Small intestine (tissue), 7 donors: ENCODE results near the gene KLHL1. TPM values are rescaled to one million over a fixed set of nuclear protein-coding genes. Genes with fewer than 3 reads are reported as not detected.

Experiments
- DNase-seq, 2 donors: peaks; one replicate each; pipeline versions ENCODE4 v3.0.0 to v3.0.0-alpha.2; 2013
- FAIRE-seq: peaks from 2 replicates; lab custom pipeline; 2012; peaks lifted over from hg19 to GRCh38; lab: Jason Lieb, UNC
- H3K27ac ChIP-seq, 3 donors: one replicate each; pipeline ENCODE4 v1.5.1; 2013; ENCODE audit warnings: low read length in 2 of 3, mild to moderate bottlenecking in 2 of 3, control low read depth in 1 of 3, inconsistent platforms in 1 of 3, low read depth in 1 of 3, moderate library complexity in 1 of 3
- H3K27me3 ChIP-seq, 3 donors: one replicate each; pipeline ENCODE4 v1.6.1; 2013; ENCODE audit warnings: low read length in 3 of 3, inconsistent platforms in 1 of 3; ENCODE audit not compliant: control insufficient read depth in 3 of 3, insufficient read depth in 3 of 3
- H3K36me3 ChIP-seq, 3 donors: one replicate each; pipeline ENCODE4 v1.6.1; 2013; ENCODE audit warnings: low read length in 3 of 3, inconsistent platforms in 1 of 3, low read depth in 1 of 3, mild to moderate bottlenecking in 1 of 3, moderate library complexity in 1 of 3; ENCODE audit not compliant: control insufficient read depth in 3 of 3, insufficient read depth in 2 of 3
- H3K4me1 ChIP-seq, 3 donors: one replicate each; pipeline ENCODE4 v1.6.1; 2013; ENCODE audit warnings: low read length in 2 of 3, inconsistent platforms in 1 of 3, low read depth in 1 of 3, mild to moderate bottlenecking in 1 of 3, moderate library complexity in 1 of 3; ENCODE audit not compliant: control insufficient read depth in 3 of 3, insufficient read depth in 2 of 3
- H3K4me3 ChIP-seq, 3 donors: one replicate each; pipeline ENCODE4 v1.5.1; 2013; ENCODE audit warnings: low read length in 3 of 3, control low read depth in 1 of 3, inconsistent platforms in 1 of 3, low read depth in 1 of 3, mild to moderate bottlenecking in 1 of 3, moderate library complexity in 1 of 3
- H3K9me3 ChIP-seq, 2 donors: one replicate each; pipeline ENCODE4 v1.6.1; 2013; ENCODE audit warnings: low read depth in 1 of 2, low read length in 1 of 2; ENCODE audit not compliant: control insufficient read depth in 2 of 2, insufficient read depth in 1 of 2
- WGBS, 3 donors: extraction: QIAGEN DNeasy Blood & Tissue Kit; methylation state at CpG; one replicate each; pipeline ENCODE4 v1.1.7; 2013; 5-methylcytosine and 5-hydroxymethylcytosine counted together
- polyA plus RNA-seq, 4 donors: library from polyadenylated mRNA; stranded (reverse) in 3 of 4; unstranded in 1 of 4; fragments of 200-250 nt in 3 of 4; fragments of 120-200 nt in 1 of 4; gene quantifications; one replicate each; pipeline versions ENCODE4 v1.2.1 to v1.2.3, GENCODE V29; 2013
- donor health status: healthy with polysubstance abuse.
- donor health status: control.
- donor health status: control.
- donor health status: Bipolar disorder and iron deficiency.
- donor health status: healthy.

Gene KLHL1
- polyA plus RNA-seq, 4 donors, result 0.04 to 0.06 TPM; not detected in 2

DNA sequence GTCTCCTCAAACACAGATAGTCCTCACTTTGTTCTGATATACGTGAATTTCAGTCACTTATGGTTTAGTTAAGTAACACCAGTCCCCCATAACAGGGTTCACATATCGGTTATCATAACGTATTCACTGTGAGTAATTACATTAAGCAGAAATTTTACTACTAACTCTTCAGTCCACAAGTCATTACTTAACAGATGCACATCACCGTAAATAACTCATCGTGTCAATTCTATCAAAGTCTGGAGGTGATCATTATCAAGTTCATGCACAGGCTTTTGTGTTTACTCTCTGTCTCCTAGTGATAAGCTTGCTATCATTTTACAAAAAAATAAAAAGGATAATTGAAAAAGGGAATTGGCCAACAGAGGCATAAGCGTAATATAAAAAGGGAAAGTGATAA is 288.1 kb downstream of the KLHL1 start:
- Histone ChIP-seq H3K27me3 (no peaks in the 10 kb centered on the region), H3K27ac (no peak overlapping the region), H3K36me3 (no peaks in the 10 kb centered on the region), H3K4me3 (no peak overlapping the region), H3K4me1 (no peaks in the 10 kb centered on the region), H3K9me3 (no peaks in the 10 kb centered on the region)
- WGBS, 3 donors, result 24 to 63% (median 38%) methylated on average over 6 of the region's 6 CpGs
- DNase-seq (no peak), FAIRE-seq (no peak)

DNA sequence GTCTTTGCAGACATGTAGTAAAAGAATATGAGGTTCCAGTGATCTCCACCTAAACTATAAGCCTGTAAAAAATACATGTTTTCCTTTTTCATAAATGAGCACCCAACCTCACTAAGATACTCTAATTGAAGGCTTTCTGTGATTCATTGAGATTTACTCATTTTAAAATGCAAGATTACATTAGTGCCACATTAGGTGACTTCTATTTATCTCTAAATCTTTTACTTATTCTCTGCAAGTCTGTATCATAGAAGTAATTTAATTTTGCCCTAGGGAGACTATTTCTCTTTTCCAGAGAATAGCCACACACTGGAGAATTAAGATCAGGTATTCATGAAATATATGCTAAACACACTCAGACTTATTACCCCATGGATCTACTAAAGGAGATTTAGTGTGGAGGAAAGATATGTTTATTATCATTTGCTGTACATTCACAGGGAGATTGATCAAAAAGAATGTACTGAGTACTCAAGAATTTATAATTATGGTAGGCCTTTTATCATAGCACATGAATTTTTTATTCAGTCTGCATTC is 290.9 kb downstream of the KLHL1 start:
- Histone ChIP-seq H3K36me3 (no peaks in the 10 kb centered on the region), H3K4me1 (no peaks in the 10 kb centered on the region), H3K27me3 (no peaks in the 10 kb centered on the region), H3K27ac (no peak overlapping the region), H3K9me3 (no peaks in the 10 kb centered on the region), H3K4me3 (no peak overlapping the region)
- DNase-seq (no peak), FAIRE-seq (no peak)

DNA sequence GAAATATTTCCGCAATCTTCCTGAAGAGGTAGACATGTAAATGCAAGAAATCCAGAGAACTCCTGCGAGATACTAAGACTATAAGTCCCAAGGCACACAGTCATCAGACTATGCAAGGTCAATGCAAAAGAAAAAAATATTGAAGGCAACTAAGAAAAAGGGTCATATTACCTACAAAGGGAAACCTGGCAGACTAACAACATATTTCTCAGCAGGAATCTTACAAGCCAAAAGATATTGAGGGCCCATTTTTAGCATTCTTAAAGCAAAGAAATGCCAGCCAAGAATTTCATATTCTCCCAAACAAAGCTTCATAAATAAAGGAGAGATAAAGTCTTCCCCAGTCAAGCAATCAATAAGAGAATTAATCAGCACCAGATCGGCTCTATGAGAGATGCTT is 299.1 kb downstream of the KLHL1 start:
- no peaks in the 10 kb centered on the region for H3K4me1 ChIP-seq
- no peak for FAIRE-seq
- H3K36me3 ChIP-seq, result no peaks in the 10 kb centered on the region
- H3K4me3 ChIP-seq, result no peak overlapping the region
- 68 to 77% (median 70%) methylated on average over 3 of the region's 3 CpGs for WGBS, 3 donors
- no peak overlapping the region for H3K27ac ChIP-seq
- DNase-seq, result no peak
- no peaks in the 10 kb centered on the region for H3K9me3 ChIP-seq
- no peaks in the 10 kb centered on the region for H3K27me3 ChIP-seq

DNA sequence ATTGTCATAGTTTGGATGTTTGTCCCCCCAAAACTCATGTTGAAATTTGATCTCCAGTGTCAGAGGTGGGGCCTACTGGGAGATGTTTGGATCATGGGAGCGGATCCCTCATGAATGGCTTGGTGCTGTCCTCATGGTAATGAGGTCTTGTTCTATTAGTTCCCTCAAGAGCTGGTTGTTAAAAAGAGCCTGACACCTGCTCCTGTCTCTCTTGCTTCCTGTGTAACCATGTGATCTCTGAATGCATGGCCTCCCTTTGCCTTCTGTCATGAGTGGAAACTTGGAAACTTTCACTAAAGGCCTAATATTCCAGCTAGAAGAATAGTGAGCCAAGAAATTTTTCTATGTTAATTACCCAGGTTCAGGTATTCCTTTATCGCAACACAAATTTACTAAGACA is 312.0 kb downstream of the KLHL1 start:
- WGBS, 3 donors, result 91 to 97% (median 95%) methylated on average over 2 of the region's 2 CpGs
- H3K4me1 ChIP-seq, result no peaks in the 10 kb centered on the region
- H3K4me3 ChIP-seq, result no peak overlapping the region
- no peaks in the 10 kb centered on the region for H3K36me3 ChIP-seq
- no peak for FAIRE-seq
- no peak overlapping the region for H3K27ac ChIP-seq
- H3K27me3 ChIP-seq, result no peaks in the 10 kb centered on the region
- no peak for DNase-seq
- no peaks in the 10 kb centered on the region for H3K9me3 ChIP-seq

DNA sequence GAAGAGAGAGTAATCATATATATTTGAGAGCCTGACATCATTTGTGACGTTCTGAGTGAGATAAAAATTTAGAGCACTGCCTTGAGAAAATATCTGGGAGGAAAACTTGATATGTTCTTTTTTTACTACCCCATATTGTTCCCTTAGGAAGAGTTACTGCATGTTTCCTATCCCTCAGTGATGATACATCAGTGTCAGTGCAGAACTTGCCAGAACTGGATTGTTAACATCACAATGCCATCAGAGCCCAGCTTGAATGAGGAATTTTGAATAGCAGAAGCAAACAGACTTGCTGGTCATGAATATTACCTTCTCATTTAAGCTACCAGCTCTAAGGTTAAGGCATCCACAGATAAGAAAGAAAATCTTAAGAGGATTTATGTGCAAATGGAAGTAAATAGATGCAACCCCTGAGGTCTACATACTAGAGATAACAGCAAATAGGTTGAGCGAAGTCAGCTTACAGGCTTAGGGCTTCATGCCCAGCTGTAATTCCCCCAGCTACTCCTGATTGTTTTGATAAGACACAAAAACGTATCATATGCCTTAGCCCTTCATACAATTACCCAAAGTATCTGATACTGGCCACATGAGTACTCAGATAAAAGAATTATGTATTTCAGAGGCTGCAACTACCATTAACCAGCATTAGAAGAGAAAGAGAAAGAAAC is 314.3 kb downstream of the KLHL1 start:
- Histone ChIP-seq H3K36me3 (no peaks in the 10 kb centered on the region), H3K9me3 (no peaks in the 10 kb centered on the region), H3K4me3 (no peak overlapping the region), H3K27ac (no peak overlapping the region), H3K27me3 (no peaks in the 10 kb centered on the region), H3K4me1 (no peaks in the 10 kb centered on the region)
- no peak for FAIRE-seq
- no peak for DNase-seq
- WGBS, 3 donors, result 27 to 30% (median 30%) methylated on average over 3 of the region's 3 CpGs

DNA sequence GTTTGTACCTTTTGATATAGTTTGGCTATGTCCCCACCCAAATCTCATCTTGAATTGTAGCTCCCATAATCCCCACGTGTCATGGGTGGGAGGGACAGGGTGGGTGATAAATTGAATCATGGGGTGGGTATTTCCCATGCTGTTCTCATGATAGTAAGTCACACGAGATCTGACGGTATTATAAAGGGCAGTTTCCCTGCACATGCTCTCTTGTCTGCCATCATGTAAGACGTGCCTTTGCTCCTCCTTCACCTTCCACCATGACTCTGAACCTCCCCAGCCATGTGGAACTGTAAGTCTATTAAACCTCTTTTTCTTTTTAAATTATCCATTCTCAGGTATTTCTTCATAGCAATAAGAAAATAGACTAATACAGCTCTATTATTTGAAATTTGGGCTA is 331.3 kb downstream of the KLHL1 start:
- 61 to 79% (median 63%) methylated on average over 4 of the region's 4 CpGs for WGBS, 3 donors
- Histone ChIP-seq H3K27ac (no peak overlapping the region), H3K27me3 (no peaks in the 10 kb centered on the region), H3K36me3 (no peaks in the 10 kb centered on the region), H3K9me3 (no peaks in the 10 kb centered on the region), H3K4me3 (no peak overlapping the region), H3K4me1 (no peaks in the 10 kb centered on the region)
- FAIRE-seq, result no peak
- DNase-seq, result no peak

DNA sequence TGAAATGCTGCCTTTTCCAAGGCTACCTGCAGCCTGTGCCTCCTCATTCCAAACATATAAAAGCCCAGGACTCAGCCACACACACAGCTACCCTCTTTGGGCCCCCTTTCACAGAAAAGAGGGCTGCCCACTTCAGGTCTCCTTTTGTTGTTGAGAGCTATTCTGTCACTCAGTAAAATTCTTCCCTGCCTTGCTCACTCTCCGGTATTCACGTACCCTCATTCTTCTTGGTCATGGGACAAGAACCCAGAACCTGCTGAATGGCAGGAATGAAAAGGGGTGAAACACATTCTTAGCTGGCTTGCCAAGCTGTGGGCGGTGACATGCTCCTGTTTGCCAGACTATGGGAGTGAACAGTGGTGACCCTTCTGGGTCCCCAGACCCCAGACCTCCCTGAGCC is 338.6 kb downstream of the KLHL1 start:
- DNase-seq (no peak), FAIRE-seq (no peak)
- H3K27ac ChIP-seq, result no peak overlapping the region
- WGBS, 3 donors, result 93 to 97% (median 94%) methylated on average over 3 of the region's 3 CpGs
- H3K27me3 ChIP-seq, result no peaks in the 10 kb centered on the region
- H3K4me1 ChIP-seq, result no peaks in the 10 kb centered on the region
- H3K4me3 ChIP-seq, result no peak overlapping the region
- peaks cover 0 to 13% of the 10 kb centered on the region in 2 donors for H3K9me3 ChIP-seq
- H3K36me3 ChIP-seq, result no peaks in the 10 kb centered on the region

DNA sequence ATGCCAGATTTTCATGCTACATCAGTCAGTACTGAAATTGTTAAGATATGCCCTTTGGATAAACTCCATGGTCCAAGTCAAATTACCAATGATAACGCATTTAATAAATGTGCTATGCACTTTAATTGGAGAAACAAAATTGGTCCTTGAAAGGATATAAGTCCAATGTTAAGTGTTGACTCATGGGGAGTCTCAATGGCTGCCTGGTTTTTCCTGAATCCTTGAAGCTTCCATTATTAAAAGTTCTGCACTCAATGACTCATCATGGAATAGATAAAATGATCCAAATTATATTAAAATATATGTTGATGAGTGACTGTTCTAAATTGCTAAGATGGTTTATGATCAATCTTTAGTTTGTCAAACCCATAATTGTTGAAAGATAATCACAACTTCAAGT is 346.7 kb downstream of the KLHL1 start:
- WGBS, 3 donors, result 65 to 84% (median 68%) methylated on average over 1 of the region's 1 CpG
- FAIRE-seq, result no peak

DNA sequence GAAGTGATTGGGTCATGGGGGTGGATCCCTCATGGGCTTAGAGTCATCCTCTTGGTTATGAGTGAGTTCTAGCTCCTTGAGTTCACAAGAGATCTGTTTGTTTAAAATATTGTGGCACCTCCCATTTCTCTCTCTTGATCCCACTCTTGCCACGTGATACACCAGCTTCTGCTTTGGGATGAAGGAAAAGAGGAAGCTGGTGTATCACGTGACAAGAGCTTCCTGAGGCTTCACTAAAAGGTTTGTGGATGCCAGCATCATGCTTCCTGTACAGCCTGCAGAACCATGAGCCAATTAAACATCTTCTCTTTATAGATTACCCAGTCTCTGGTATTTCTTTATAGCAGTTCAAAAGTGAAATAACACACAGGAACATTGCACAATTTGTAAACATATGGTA is 353.2 kb downstream of the KLHL1 start:
- H3K4me1 ChIP-seq, result no peaks in the 10 kb centered on the region
- DNase-seq (no peak), FAIRE-seq (no peak)
- no peak overlapping the region for H3K4me3 ChIP-seq
- WGBS, 3 donors, result 35 to 63% (median 56%) methylated on average over 2 of the region's 2 CpGs
- H3K36me3 ChIP-seq, result no peaks in the 10 kb centered on the region
- H3K27me3 ChIP-seq, result no peaks in the 10 kb centered on the region
- no peak overlapping the region for H3K27ac ChIP-seq
- no peaks in the 10 kb centered on the region for H3K9me3 ChIP-seq

More for the DNA sequence above, 346.7 kb downstream of the KLHL1 start:
- Histone ChIP-seq H3K36me3 (no peaks in the 10 kb centered on the region), H3K9me3 (no peaks in the 10 kb centered on the region), H3K4me1 (no peaks in the 10 kb centered on the region), H3K27me3 (no peaks in the 10 kb centered on the region), H3K27ac (no peak overlapping the region), H3K4me3 (no peak overlapping the region)
- no peak for DNase-seq
